Measurements from ENCODE around the gene AMDHD2.

Gene AMDHD2

DNA sequence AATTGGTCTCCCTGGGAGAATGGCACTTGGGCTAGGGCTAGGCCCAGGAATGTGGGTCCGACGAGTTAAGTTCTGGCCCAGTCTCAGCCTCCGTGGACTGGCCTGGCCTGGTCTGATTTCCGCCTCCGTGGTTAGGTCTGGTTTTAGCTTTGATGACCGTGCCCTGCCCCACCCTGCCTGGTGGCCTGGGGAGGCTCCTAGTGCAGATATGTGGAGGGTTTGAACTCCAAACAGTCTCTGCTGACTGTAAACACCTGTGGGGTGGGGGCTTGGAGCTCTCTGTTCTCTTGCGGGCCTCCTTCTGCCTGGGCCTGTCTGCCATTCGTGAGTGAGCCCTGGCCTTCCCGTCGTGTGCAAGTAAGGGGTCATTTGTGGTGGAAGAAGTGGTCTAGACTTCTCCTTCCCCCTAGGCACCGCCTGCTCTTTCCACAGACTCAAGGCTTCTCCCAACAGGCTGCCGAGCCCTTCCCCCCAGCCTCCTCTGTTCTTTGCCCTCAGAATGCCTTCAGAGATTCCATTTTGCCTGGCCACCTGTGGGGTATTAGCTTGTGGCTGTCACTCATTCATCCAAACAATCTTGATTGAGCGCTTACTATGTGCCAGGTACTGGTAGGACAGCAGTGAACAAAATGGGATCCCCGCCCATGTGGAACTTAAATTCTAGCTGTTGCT, 4.9 kb upstream of the AMDHD2 start:
- DNase-seq (ENCODE audit: low read depth in 2 of 3, low spot score in 1 of 3), result no peak

DNA sequence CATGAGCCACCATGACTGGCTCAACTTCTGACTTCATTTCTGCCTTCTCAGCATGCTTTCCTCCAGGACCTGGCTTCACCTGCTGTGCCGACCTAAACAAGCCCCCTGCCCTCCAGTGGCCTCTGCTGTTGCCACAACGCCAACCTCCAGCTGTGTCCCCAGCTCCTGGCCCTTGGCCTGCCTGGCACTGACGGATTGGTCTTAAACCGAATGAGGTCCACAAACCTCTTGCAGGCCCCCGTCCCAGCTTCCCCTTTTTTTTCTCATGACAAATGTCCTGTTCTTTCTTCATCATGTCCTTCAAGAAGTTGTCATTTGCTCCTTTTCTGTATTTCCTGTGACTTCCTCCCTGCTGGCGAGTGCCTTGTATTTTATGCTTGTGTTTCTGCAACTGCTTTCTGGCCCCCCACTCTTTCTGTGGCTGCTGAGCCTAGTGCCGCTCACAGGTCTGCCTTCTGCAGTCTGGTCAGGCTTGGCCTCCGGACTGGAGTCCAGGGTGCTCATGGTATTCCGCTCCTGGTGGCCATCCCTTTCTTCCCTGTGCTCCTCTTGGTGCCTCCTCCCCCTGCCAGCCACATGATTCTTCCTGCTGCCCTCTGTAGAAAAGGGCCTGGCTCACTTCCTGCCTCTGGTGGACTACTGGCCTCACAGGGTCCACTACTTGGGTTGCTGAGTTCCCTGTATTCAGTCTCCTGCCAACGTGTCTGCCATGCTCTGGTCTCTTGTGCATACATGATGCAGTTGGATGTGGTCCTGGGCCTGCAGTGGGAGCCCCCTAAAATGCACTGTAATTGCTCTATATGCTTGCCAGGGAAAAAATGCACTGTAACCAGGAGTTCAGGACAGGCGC, 3.6 kb upstream of the AMDHD2 start:
- no peak for DNase-seq (ENCODE audit: low read depth in 2 of 3, low spot score in 1 of 3)

DNA sequence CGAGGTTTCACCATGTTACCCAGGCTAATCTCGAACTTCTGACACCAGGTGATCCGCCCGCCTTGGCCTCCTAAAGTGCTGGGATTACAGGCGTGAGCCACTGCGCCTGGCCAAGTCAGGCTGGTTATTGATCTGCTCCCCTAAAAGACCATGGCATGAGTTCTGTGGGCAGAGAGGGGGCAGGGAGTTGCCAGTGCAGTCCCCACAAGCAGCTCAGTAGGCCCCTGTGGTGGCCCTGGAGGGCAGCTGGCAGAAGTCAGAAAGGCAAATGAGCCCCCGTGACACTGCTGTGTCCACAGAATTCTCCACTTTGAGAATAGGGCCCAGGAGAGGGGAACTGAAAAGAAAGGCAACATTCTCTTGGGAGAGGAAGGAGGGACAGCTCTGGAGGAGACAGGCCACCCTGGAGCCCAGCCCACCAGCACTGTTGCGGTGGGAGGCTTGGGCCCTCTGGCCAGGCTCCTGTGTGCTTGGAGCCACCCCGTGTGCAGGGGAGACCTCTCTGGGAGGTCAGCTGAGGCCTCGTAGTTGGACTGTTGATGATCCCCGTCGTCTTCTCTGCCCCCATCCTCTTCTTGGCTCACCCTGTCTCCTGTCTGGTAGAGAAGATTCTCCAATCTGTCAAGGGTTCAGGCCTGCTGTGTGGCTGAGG, 2.1 kb upstream of the AMDHD2 start:
- no peak for DNase-seq (ENCODE audit: low read depth in 2 of 3, low spot score in 1 of 3)

DNA sequence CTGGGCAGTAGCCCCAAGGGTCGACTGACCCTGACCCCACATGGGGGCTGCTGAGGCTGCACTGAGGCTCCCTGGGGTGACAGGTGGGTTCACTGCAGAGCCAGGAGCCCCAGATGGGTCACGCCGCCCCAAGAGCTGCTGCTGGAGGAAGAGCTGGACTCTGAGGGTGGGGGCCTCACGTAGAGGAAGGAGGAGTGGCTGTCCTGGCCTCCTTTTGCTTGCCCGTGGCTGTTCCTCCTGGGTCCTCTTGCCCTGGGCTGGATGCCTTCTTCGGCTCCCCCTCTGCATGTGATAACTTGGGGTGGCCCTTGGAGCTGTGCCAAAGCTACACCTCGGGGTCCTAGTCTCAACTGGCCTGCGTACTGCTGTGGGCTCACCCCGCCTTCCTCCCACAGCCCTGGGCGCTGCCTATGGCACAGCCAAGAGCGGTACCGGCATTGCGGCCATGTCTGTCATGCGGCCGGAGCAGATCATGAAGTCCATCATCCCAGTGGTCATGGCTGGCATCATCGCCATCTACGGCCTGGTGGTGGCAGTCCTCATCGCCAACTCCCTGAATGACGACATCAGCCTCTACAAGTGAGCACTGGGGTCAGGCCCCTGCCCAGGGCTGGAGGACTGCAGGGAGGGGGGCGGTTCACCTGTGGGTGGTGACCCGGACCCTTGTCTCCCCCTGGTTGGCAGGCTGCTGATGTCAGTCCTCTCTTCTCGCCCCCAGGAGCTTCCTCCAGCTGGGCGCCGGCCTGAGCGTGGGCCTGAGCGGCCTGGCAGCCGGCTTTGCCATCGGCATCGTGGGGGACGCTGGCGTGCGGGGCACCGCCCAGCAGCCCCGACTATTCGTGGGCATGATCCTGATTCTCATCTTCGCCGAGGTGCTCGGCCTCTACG, 1.1 kb upstream of the AMDHD2 start:
- no peak for DNase-seq (ENCODE audit: low read depth in 2 of 3, low spot score in 1 of 3)

DNA sequence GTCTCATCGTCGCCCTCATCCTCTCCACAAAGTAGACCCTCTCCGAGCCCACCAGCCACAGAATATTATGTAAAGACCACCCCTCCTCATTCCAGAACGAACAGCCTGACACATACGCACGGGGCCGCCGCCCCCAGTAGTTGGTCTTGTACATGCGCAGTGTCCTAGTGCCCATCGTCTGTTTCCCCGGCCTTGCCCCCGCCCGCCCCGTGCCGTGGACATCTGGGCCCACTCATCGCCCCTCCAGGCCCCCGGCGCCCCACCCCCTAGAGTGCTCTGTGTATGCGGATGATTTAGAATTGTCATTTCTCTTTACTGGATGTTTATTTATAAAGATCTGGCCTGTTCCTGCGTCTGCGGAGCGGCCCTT, 475 bp upstream of the AMDHD2 start:
- no peak for DNase-seq (ENCODE audit: low read depth in 2 of 3, low spot score in 1 of 3)

DNA sequence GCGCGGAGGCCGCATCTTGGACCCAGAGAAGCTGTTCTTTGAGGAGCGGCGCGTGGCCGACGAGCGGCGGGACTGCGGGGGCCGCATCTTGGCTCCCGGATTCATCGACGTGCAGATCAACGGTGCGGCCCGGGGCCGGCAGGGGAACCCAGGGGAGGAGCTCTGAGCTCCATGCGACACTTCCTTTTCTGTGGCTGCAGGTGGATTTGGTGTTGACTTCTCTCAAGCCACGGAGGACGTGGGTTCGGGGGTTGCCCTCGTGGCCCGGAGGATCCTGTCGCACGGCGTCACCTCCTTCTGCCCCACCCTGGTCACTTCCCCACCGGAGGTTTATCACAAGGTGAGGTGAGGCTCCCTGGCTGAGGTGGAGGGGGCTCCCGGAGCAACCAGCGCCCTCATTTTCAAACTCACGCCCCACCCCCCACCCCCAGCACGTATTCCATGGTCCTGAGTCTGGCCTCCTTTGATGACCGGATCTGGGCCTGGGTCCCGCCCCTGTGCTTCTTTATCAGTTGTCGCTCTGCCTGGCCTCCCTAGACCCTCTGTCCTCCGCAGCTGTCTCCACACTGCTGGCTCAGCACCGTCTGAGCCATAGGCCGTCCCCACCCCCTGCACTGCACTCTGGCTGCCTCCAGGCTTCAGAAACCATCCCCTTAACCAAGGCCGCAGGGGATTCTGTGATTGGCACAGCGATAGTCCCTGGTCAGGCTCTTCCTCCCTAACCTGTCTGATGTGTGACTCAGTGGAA, 787 bp downstream of the AMDHD2 start:
- DNase-seq (ENCODE audit: low read depth in 2 of 3, low spot score in 1 of 3), result no peak

DNA sequence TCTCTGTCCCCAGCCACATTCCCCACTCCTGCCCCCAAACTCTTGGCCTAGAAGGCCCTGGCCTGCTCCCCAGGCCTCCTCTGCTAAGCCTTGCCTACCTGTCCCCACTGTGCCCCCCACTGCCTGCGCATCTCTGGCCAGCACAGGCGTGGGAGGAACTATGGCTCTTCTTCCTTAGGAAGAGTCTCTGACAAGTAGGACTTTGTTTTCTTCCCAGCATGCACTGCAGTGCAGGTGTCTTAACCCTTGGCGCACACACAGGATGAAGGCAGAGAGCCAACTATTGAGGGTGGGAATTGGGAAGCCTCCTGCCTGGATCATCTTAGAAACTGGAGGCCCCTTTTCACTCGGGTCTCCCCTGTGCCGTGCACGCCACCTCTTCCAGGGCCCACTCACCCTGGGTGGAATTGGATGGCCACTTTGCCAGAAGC, 3.6 kb downstream of the AMDHD2 start:
- DNase-seq (ENCODE audit: low read depth in 2 of 3, low spot score in 1 of 3), result no peak

DNA sequence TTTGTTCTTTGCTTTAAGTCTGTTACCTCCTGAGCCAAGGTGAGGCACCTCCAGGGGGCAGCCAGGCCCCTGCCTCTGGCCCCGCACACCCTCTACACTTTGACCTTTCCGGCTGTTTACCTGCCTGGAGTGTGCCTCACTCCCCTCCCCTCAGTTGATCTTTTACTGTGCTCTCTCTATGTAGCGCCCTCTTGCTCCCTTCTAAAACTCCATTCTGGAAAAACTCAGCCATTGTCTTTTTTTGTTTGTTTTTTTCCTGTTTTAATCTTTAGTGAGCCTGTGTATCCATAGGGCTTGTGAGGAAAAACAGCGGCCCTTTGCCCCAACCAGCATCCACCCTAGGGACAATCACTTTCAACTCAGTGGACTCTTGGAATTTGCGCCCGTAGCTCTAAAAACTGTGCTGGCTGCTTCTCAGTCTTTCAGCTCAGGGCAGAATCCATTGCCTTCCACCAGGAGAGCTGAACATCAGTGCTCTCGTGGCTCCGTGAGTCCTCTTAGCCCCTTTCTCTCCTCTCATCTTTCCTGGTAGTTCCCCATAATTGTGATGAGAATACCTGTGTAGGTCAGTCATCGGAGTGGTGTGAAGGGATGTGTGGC, 4.3 kb downstream of the AMDHD2 start:
- DNase-seq (ENCODE audit: low read depth in 2 of 3, low spot score in 1 of 3), result no peak

DNA sequence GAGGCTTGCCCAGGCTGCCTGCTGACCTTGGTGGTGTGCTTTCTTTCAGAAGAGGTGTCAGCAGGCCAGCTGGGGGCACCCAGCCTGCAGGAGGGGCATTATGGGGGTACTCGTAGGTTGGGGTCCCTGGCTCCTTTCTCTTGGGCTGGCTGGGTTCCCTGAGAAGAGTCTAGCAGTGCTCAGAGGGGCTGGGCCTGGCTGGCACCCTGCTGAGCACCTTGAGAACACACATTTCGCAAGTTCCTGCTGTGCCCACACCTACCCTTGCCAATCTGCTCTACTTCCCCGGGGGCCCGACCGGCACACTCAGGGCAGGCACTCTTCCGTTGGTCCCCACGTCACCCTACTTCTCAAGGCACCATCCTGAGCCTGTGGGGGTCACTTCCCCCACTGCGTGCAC, 6.0 kb downstream of the AMDHD2 start:
- DNase-seq (ENCODE audit: low read depth in 2 of 3, low spot score in 1 of 3), result no peak

DNA sequence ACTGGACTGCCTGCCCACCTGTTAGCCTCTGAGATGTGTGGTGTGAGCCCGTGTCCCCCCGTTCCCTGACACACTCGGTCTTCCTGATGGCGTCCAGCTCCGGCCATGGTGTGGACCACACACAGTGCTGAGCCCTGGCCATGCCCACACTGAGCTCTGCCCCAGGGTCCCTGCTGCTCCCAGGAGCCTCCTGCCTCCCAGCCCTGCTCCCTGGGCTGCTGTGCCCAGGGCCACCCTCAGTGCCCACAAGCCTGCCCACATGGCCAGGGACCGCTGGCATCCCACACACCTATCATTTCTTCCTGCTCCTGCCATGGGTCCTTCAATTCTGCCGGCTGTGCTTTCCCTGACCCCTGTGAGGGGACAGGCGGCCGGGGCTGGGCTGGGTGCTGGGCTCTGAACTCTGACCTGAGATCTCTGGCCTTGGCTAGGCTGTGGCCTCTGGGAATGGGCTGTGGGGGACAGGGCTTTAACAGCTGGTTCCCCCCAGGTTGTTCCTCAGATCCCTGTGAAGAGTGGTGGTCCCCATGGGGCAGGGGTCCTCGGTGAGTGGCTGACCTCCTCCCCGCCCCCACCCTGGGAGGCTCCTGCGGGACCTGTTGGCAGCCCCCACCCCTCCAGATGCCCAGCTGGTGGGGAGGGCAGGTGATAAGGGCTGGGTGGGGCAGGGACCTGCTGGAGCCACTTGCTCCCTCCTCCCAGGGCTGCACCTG, 7.1 kb downstream of the AMDHD2 start:
- no peak for DNase-seq (ENCODE audit: low read depth in 2 of 3, low spot score in 1 of 3)

DNA sequence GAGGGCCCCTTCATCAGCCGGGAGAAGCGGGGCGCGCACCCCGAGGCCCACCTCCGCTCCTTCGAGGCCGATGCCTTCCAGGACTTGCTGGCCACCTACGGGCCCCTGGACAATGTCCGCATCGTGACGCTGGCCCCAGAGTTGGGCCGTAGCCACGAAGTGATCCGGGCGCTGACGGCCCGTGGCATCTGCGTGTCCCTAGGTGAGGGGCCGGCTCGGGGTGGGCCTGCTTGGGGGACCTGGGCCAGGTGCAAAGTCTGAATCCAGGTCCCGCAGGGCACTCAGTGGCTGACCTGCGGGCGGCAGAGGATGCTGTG, 7.6 kb downstream of the AMDHD2 start:
- DNase-seq (ENCODE audit: low read depth in 2 of 3, low spot score in 1 of 3), result no peak

DNA sequence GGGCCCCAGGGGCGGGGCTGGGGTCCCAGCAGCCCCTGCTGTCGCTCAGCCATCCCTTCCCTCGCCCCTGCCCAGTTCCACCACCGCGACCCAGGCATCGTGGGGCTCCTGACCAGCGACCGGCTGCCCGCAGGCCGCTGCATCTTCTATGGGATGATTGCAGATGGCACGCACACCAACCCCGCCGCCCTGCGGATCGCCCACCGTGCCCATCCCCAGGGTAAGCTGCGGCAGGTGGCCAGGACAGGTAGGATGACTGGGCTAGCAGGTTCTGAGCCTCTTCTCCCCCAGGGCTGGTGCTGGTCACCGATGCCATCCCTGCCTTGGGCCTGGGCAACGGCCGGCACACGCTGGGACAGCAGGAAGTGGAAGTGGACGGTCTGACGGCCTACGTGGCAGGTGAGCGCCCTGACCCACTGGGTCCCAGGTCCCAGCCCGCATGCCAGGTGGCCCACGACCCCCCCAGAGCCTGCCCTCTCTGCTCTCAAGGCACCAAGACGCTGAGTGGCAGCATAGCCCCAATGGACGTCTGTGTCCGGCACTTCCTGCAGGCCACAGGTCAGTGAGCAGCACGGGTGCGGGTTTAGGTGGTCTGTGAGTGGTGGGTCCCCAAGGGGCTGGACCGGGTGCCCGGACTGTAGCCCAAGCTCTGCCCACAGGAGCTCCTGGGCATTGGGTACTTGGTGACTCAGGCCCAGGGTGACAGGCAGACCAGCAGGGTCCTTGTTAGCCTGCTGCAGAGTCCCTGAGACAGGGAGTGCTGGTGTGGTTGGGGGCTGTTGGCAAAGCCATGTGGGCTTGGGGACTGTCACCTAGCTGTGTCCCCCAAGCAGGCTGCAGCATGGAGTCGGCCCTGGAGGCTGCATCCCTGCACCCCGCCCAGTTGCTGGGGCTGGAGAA, 8.2 kb downstream of the AMDHD2 start:
- DNase-seq (ENCODE audit: low read depth in 2 of 3, low spot score in 1 of 3), result no peak

DNA sequence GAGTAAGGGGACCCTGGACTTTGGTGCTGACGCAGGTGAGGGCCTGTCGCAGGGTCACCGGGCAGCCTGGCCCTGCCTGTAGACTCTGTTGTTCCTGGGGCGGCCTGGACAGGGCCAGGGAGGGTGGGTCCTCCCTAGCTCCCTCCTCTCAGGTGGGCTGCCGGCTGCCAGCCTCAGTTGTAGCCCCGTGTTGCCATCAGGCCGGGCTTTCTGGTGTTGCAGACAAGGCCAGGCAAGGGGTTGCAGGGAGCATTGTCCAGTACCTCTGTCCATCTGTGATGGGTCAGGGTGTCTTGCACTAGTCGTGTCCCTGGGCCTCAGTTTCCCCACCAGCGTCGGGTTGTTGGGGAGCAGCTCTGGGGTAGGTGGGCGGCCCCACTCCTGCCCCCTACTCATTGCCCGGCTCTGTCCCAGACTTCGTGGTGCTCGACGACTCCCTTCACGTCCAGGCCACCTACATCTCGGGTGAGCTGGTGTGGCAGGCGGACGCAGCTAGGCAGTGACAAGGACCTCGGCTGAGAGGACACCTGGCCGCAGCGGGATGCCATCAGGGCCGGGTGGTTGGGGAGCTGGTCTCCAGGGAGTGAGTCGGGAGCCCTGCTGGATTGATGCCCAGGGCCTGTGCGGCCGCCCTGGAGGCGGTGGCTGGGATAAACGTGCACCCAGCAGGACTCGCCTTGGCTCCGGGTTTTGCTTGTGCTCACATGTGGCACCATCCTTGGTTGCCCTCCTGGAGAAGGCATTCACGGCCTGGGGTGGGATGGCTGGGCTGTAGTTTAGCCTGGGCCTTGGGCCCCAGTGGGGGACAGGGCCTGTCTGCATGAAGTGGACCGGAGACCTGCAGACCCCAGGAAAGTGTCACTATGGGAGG, 9.1 kb downstream of the AMDHD2 start:
- DNase-seq (ENCODE audit: low read depth in 2 of 3, low spot score in 1 of 3), result no peak

DNA sequence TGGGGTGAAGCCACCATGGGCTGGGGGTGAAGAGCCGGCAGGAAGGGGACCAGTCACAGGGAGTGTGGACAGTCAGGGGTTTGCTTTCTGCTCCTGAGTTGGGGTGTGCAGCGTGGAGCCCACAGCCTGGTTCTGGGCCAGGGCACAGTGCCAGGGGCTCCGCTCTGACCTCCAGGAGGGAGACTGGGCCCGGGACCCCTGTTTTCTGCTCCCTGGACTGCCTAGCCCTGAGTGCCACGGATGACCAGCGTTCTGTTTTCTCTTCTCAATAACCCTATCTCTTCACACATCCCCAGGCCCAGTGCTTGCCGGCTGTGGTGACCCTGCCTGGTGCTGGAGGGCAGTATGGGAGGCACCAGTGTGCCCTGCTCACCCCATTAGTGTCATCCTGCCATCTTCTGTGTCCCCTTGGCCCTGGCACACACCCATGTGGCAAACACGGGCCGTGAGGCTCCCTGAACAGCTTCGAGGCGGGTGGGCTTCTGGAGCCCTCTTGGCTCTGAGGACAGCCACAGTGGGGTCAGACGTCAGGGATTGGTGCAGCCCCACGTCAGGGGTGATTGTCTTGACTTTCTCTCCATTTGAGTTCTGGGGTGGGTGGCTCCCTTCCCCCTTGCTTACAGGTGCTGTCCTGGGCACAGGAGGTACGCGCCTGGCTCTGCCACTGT, 9.9 kb downstream of the AMDHD2 start:
- DNase-seq (ENCODE audit: low read depth in 2 of 3, low spot score in 1 of 3), result no peak

DNA sequence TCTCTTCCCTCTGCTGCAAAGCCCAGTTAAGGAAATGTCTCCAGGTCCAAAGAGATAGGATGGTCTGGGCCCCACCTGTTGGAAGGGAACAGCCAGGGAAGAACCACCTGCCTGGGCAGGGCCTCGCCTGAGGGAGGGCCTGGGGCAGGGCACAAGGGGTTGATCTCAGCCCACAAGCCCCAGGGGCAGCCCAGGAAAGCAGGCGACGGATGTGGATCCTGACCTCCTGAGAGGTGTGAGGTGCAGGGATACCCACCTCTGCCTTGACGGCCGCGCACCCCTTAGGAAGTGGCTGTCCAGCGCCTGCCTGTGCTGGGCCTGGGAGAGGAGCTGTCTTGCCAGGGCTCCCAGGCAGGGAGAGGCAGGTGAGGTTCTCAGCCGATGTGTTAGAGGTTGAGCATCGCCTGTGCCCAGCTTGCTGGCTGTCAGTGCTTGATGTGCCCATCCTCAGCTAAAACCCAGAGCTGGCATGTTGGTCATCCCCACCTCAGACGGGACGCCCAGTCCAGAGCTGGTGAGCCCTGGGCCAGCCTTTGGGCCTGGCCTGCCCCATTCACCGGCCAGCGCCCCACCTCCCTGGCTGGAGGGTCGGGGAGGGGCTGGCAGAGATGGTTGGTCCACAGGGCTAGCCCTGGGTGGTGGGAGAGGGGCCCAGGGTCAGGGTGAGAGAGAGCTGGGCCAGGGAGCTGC, 10.6 kb downstream of the AMDHD2 start:
- DNase-seq (ENCODE audit: low read depth in 2 of 3, low spot score in 1 of 3), result no peak

DNA sequence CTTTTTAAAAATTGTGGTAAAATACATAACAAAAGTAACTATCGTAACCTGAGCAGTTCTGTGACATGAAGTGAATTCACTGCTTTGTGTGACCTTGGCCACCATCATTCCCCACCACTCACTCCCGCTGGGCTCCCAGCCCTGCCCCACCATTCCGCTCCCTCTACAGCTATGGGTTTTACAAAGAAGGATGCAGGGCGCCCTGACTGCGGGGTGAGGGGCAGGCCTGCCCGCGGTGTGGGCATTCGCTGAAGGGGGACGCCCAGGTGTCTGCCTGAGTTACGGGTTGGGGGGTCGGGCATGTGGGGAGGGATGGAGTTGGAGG, 11.2 kb downstream of the AMDHD2 start, which contains the start of gene CEMP1:
Gene CEMP1, minus strand, starts transcription at position 38 of the 325 bp plus-strand sequence. CDS start 335 bp downstream, outside the sequence.
- no peak for DNase-seq (ENCODE audit: low read depth in 2 of 3, low spot score in 1 of 3)

All from stimulated activated CD4-positive, alpha-beta T cell treated with anti-CD3 and anti-CD28 coated beads, Interleukin-12 subunit alpha, Interleukin-12 subunit beta, amount 100 ng/mL, for 48 hours (primary cell).